ENCODE data around the gene SALL4.
"Not testable (repeated sequence)": the region's sequence is repeated elsewhere in the genome, so short reads cannot be mapped to it uniquely, and the experiment has no call there.

SALL4 gene

DNA sequence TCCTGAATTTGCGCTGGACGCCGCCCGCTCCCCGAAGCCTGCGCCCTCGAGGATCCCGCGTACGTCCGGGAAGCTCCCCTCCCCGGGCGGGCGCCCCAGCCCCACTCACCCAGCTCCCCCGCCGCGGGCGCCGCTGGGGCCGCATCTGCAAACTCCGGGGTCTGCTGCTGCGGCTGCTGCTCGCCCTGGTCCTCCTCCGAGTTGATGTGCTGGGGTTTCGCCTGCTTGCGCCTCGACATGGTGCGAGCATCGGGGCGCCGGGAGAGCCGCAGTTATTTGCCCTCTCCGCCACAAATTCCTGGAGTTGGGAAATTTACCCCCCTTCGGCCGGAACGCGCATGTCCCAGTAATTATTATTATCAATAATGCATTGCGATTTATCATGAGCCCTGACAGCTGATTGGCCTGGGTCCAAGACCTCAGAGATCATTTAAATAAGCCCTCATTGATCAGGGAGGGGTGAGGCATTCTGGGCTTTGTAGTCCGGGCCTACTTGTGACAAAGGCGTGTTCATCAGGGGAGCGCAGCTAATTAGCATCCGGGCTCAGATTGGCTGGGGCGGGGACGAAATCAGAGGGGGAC, at the start of gene SALL4:
Gene SALL4 (minus strand): TSS at position 352 of the 582 bp plus-strand sequence. CDS start 113 bp downstream, at position 239.
- no peak for DNase-seq (ENCODE audit: low read depth, low spot score)
- H3K27ac ChIP-seq: no peak within 1 kb of the TSS

DNA sequence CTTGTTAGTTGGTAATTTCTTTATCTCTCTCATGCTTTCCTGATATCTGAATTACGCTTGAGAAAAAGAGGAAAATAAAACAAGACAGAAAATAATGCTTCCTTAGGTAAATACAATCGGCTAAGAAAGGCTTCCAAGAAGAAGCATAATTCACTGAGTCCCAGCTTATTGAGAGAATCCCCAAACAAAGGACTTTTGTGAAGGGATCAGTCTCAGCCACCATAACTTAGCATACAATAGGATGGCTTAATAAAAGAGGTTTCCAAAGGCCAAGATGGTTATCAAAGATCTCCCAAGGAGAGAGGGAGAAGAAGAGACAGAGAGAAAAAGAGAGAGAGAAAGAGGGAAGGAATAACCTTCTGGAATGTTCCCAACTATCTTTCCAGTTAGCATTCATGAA, 46.0 kb upstream of the SALL4 start:
- no peak for DNase-seq (ENCODE audit: low read depth, low spot score)

DNA sequence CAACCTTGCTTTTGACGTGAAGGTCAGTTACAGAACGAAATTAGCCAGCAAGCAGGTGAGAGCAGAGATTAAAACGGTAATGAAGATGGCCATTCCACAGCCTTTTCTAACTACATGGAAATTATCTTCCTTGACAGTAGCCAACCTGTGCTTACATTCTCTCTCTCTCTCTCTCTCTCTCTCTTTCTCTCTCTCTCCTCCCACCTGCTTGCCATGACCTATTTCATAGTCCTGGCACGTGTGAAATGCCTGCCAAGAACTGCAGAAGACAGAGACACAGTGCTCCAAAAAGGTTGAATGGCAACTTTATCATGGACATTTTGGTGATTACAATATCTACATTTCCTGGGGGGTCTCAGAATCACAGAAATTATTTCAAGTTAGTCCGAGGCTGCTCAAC, 38.5 kb upstream of the SALL4 start:
- DNase-seq (ENCODE audit: low read depth, low spot score): no peak
- H3K27ac ChIP-seq: no peak overlapping the region

More for the DNA sequence above, 46.0 kb upstream of the SALL4 start:
- no peak overlapping the region for H3K27ac ChIP-seq

DNA sequence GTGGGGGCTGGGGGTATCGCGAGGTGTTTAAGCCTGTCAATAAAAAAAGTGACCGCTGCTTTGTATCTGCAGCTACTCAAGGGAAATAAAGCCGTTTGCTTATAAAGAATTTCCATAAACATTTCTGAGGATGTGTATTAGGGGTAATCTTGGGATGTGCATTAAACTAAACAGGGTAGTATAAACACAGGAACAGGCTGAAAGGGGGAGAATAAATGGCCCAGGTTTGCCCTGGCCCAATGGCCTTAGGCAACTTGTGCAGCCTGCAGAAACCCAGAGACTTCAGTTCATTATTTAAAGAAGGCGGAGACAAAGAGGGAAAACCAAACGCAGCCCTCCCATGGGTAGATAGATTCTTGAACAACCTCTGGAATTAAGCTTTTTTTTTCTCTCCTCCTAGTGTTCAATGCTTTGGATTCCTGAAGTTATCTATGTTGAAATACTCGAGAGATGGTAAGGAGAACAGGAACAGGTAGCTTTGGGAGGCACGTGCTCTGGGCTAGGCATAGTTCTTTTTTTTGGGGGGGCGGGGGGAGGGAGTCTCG, 35.6 kb upstream of the SALL4 start:
- H3K27ac ChIP-seq: no peak overlapping the region
- DNase-seq (ENCODE audit: low read depth, low spot score): no peak

DNA sequence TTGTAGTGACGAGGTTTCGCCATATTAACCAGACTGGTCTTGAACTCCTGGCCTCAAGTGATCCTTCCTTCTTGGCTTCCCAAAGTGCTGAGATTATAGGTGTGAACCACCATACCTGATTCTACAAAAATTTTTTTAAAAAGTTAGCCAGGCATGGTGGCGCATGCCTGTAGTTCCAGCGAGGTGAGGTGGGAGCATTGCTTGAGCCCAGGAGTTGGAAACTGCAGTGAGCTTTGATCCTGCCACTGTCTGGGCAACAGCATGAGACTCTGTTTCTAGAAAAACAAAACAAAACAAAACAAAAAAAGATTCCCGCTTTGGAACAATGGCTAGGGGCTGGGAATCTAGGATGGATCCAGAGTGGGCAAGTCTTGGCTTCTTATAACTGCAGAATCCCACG, 35.1 kb upstream of the SALL4 start:
- no peak for DNase-seq (ENCODE audit: low read depth, low spot score)

DNA sequence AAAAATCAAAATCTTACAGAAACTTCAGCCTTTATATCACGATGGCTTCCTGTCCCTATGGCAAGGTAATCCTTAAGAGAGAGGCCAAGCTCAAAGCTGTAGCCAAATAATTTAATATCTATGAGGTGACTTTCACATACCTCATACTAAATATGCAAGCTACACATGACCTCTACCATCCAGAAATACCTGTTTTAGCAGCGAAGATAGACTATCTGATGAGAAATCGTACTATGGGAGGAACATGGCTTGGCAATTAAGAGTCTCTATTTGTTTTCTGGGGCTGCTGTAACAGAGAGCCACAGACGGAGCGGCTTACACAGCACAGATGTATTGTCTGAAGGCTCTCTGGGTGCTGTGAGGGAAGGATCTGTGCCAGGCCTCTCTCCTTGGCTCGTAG, 31.0 kb upstream of the SALL4 start:
- no peak for DNase-seq (ENCODE audit: low read depth, low spot score)

More for the DNA sequence above, 35.1 kb upstream of the SALL4 start:
- H3K27ac ChIP-seq: no peak overlapping the region

DNA sequence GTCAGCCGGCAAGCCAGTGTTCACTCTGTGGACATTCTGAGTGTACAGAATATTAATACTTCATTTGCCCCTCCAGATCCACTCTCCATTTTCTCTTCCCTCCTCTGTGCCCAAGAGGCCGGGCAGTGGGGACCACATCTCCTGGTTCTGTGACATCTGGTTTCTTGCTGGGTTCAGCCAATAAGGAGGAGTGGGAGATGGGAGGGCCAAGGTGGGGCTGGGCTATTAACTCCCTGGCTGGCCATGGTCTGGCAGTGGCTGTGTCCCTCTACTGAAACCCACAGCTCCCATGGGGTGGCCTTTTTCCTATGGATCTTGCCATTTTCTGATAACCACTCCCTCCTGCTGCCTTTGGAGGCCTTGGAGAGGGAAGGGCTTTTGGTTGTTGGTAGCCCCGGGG, 30.0 kb upstream of the SALL4 start:
- DNase-seq (ENCODE audit: low read depth, low spot score): no peak
- no peak overlapping the region for H3K27ac ChIP-seq

More for the DNA sequence above, 31.0 kb upstream of the SALL4 start:
- H3K27ac ChIP-seq: no peak overlapping the region

DNA sequence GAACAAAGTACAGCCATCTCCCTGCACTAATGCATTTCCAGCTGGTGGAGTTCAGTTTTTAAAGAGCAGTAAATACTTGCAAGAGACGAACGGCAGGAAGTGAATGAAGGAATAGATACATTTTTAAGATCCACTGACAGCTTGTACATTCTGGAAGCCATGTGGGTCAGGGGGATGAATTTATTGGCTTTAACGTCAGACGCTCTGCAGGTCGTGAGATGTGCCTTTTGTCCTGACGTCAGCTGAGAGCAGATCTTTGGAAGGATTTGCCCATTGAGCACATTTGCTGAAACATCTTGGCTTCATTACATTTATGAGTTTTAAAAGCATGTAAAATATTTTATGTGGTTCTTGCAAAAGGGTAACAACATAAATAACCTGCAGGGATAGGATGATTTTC, 29.5 kb upstream of the SALL4 start:
- no peak overlapping the region for H3K27ac ChIP-seq
- DNase-seq (ENCODE audit: low read depth, low spot score): no peak

DNA sequence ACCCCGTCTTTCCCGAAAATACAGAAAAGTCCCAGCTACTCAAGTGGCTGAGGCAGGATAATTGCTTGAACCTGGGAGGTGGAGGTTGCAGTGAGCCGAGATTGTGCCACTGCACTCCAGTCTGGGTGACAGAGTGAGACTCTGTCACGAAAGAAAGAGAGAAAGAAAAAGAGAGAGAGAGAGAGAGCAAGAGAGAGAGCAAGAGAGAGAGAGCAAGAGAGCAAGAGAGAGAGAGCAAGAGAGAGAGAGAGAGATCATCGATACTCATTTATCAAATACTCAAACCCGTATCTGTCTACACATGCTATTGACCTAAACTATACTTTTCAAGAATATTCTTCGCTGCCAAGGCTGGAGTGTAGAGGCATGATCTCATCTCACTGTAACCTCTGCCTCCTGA, 28.2 kb upstream of the SALL4 start:
- no peak overlapping the region for H3K27ac ChIP-seq
- no peak for DNase-seq (ENCODE audit: low read depth, low spot score)

DNA sequence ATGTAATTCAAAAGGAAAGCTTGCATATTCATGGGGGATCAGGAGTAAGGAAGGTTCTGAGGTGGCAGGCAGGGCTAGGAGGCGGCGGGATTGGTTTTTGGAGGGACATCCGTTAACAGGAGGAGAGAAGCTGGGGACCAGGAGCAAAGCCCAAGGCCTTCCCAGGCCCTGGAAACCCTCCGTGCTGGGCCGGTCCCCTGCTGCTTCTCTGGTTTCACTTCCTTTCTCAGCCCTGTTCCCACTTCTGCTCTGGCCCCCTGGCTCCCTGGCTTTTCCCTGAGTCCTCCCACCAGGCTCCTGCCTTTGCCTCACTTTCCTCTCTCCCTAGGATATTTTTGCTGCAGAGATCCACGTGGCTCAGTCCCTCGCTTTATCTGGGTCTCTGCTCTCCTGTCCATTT, 26.4 kb upstream of the SALL4 start:
- no peak for DNase-seq (ENCODE audit: low read depth, low spot score)
- no peak overlapping the region for H3K27ac ChIP-seq

DNA sequence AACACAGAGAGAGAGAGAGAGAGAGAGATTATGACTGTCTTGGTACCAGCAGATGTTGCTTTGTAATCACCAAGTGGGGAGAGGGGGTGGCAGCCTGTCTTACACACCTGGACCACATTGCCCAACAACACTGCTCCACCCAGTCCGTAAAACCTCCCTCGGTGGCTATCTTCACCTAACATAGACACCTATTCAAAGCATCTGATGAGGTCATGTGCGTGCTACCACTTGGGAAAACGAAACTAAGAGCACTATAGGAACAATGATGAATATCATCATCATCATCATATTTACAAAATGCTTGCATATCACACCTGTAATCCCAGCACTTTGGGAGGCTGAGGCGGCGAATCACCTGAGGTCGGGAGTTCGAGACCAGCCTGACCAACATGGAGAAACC, 24.1 kb upstream of the SALL4 start:
- peak; percentile 8 for DNase-seq (ENCODE audit: low read depth, low spot score)
- H3K27ac ChIP-seq: no peak overlapping the region

DNA sequence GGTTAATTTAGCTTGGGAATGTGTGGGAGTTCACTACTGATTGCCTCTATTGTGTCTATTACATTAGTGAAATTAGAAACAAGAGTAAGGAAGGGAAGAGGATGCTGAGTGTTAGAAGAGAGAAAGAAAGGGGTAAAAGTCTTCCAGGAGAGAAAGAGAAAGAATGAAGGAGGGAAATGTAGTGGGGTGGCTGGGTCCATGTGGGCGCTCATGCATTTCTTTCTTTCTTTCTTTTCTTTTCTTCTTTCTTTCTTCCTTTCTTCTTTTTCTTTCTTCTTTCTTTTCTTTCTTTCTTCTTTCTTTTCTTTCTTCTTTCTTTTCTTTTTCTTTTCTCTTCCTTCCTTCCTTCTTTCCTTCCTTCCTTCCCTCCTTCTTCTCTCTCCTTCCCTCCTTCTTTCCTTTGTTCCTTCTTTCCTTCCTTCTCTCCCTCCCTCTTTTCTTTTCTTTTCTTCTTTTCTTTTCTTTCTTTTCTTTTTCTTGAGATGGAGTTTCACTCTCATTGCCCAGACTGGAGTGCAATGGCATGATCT, 16.2 kb upstream of the SALL4 start:
- H3K27ac ChIP-seq: no peak overlapping the region
- DNase-seq (ENCODE audit: low read depth, low spot score): no peak

DNA sequence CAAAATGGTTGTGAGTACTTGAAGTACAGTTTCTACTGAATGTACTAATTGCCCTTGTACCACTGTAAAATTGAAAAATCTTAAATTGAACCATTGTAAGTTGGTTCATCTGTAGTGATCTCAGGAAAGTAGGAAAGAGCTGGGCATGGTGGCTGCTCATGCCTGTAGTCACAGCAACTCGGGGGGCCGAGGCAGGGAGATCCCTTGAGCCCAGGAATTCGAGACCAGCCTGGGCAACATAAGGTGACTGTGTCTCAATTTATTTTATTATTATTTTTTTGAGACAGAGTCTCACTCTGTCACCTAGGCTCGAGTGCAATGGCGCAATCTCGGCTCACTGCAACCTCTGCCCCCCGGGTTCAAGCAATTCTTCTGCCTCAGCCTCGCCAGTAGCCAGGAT, 14.5 kb upstream of the SALL4 start:
- DNase-seq (ENCODE audit: low read depth, low spot score); H3K27ac ChIP-seq: not testable (repeated sequence)

DNA sequence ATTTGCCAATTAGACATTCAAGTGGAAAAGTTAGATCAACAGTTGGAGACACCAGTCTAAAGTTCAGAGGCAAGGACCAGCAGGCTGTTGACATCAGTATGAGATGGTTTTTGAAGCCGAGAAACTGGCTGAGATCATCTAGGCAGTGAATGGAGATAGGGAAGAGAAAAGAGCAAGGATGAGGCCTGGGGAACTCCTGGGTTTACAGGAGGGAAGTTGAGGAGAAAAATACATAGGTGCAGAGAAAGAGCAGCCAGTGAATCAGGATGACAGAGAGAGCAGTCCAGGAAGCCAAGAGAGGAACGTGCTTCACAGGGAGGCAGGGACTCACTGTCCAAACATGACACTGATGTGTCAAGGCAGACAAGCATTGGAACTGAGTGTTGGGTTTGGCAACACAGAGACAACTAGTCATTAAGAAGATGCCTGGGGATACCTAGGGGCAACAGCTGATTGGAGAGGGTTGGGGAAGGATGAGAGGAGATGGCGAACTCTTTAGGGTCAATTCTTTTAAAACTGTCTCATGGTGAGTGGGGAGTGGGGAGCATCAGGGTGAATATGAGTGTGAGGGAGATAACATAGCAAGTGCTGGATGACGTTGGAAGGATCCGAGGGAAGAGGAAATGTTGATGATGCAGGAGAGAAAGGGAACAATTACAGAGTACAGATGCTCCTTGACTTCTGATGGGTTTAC, 13.2 kb upstream of the SALL4 start:
- DNase-seq (ENCODE audit: low read depth, low spot score): no peak
- H3K27ac ChIP-seq: no peak overlapping the region

DNA sequence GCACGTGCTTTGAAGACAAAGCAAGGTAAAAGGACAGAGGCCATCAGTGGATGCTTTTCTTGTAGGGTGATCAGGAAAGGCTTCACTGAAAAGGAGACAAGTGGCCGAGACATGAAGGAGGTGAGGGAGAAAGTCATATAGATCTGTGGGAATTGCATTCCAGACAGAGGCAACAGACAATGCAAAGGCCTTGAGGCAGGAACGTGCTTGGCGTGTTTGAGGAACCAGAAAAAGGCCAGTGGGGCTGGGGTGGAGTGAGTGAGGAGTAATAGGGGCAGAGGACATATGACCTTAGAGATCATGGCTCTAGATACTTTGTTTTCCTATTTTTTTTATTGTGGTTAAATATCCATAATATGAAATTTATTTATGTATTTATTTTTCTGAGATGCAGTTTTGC, 10.5 kb upstream of the SALL4 start:
- H3K27ac ChIP-seq: no peak overlapping the region
- DNase-seq (ENCODE audit: low read depth, low spot score): no peak

DNA sequence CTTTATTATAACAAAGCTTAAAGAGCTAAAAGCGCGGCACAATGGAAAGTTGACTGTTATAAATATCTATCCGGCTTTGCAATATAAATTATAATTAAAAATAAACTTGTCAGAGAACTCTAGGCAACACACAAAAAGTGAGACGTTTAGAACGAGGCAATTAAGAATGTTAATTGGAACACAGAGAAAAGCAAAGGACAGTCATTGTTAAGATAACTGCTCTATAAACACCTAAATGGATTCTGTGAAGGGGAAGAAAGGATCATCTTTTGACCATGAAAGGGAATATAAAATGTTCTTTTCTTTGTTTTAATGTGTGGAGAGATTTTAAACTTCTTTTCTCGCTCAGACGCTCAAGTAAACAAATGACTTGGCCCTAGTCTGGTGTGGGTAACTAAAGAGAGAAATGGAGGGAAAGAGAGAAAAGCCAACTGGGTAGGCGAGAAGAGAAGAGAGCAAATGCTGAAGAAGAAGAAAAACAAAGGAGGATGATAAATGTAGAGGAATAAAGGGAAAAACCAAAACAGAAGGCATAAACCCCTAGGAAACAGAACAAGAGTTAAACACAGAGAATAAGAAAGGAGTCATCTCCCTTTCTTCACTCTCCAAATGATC, 9.3 kb upstream of the SALL4 start:
- no peak for DNase-seq (ENCODE audit: low read depth, low spot score)
- H3K27ac ChIP-seq: no peak overlapping the region

DNA sequence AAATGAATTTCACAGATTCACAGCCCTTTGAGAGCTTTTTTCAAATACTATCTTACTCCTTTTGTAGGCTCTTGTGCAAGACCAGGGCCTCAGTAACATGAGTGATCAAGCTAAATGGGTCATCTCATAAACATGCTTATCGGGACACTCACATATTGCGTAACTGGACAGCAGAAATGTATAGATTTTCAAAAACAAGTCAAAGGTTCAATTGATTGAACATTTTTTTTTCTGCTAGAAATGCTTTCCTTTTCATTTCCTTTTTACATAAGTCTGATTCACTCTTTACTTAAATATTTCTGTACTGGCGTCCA, 8.7 kb upstream of the SALL4 start:
- H3K27ac ChIP-seq: no peak overlapping the region
- DNase-seq (ENCODE audit: low read depth, low spot score): peak; percentile 18

DNA sequence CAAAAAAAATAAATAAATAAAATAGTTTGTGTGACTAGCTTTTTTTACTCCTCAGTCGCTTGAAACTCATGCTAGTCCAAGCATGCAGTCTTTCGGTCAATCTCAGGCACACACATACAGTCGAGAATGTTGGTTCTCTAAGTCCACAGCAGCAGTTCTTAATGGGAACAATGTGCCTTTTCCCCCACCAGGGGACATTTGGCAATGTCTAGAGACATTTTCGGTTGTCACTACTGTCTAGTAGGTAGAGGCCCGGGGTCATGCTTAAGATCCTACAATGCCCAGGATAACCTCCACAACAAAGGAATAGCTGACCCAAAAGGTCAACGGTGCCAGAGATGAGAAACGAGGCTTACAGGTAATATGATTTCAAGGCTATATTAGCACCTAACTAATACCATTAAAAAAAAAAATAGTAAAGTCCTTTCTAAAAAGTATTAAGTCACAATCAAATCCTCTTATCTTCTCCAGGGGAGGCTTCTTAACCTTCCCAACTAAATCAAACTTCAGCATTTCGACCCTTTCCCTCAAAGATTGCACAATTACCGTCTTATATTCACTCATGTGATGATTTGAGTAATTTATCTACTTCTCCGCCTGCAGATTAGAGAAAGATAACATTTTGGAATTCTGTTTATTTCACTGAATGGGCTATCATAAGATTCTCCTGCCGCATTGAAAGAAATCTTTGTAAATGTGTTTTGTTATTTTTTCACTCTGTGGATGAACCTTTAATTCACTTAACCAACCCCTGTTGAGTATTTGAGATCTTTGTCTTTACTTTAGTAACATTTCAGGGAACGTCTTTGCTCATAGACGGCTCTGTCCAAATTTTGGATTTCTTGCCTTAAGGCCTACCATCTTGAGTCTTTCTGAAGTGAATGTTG, 8.1 kb upstream of the SALL4 start:
- no peak for DNase-seq (ENCODE audit: low read depth, low spot score)
- no peak overlapping the region for H3K27ac ChIP-seq

DNA sequence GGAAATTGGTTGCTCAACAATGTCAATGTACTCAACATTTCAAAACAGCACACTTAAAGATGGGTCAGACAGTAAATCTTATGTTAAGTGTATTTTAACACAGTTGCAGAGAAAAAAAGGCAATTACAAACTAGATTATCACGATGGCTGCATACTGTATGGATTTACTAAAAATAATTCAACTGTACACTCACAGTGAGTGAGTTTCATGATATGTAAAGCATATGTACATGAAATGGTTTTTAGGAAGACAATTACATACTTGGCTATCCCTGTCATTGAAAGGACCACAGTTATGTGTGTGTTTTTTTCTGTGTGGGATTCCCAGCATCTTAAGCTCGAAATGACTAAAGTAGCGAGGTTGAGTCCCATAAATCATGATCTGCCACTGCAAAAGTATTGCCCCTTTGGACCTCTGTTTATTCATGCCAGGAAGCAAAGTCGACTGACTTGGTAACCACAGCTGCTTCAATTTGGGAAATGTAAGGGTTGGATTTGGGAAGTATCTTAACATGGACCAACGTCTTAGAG, 5.5 kb upstream of the SALL4 start:
- H3K27ac ChIP-seq: no peak overlapping the region
- no peak for DNase-seq (ENCODE audit: low read depth, low spot score)

DNA sequence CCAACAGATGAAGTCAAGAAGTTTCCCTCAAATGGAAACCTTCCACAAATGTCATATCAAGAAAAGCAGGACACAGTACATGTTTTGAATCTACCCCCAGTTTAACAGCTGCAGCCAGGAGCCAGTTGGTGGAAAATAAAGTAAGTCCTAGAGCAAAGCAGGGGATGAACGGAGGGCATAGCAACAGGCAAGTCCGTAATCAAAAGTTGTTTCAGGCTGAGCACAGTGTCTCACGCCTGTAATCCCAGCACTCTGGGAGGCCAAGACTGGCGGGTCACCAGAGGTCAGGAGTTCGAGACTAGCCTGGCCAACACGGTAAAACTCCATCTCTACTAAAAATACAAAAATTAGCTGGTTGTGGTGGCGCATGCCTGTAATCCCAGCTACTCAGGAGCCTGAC, 2.4 kb upstream of the SALL4 start:
- H3K27ac ChIP-seq: no peak overlapping the region
- DNase-seq (ENCODE audit: low read depth, low spot score): no peak
